Gastrocnemius medialis (tissue), 4 donors: ENCODE results near the gene PRR23E.

ENCODE experiments used
- POLR2A ChIP-seq, 2 donors: fragments of 450-650 bp; IDR thresholded peaks; one replicate each; pipeline ENCODE4 v1.6.1; 2017; ENCODE audit warnings: antibody characterized with exemption in 2 of 2, mild to moderate bottlenecking in 2 of 2, moderate library complexity in 2 of 2
- TF ChIP-seq, protein P1 (sequence below), 5 experiments: fragments of 450-650 bp in 3 of 5; fragments of 200-600 bp in 2 of 5; sonication (generic) in 2 of 5; IDR thresholded peaks in 4 of 5; conservative IDR thresholded peaks in 1 of 5; 1 replicate in 4 of 5; 2 replicates in 1 of 5; pipeline ENCODE4 v1.5.1; 2016 to 2019; ENCODE audit warnings: antibody characterized with exemption in 5 of 5, mild to moderate bottlenecking in 3 of 5, moderate library complexity in 3 of 5

DNA sequence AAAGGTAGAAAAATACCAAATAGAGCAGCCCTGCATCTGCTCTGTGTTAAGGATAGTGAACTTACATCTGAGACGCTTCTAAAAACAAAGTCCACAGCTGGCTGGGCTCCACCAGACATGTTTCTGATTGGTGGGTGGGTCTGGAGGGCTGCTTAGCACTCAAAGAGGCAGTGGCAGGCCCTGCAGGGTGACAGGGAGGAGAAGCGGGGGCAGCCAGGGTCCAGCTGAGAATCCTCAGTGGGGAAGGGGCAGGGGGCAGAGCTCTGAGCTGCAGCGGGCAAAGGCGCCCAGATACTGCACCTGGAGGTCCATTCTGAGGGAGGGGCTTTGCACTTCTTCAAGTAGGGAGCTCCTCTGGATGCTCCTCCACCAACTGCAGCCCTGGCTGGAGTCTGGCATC lies 28.1 kb downstream of the PRR23E start:
- TF ChIP-seq, protein P1, sequence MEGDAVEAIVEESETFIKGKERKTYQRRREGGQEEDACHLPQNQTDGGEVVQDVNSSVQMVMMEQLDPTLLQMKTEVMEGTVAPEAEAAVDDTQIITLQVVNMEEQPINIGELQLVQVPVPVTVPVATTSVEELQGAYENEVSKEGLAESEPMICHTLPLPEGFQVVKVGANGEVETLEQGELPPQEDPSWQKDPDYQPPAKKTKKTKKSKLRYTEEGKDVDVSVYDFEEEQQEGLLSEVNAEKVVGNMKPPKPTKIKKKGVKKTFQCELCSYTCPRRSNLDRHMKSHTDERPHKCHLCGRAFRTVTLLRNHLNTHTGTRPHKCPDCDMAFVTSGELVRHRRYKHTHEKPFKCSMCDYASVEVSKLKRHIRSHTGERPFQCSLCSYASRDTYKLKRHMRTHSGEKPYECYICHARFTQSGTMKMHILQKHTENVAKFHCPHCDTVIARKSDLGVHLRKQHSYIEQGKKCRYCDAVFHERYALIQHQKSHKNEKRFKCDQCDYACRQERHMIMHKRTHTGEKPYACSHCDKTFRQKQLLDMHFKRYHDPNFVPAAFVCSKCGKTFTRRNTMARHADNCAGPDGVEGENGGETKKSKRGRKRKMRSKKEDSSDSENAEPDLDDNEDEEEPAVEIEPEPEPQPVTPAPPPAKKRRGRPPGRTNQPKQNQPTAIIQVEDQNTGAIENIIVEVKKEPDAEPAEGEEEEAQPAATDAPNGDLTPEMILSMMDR (IDR thresholded peaks at IDR 0.05 in 4 of 5, conservative IDR thresholded peaks at IDR 0.05 in 1 of 5): no peak
- no peak for TF ChIP-seq POLR2A (IDR thresholded peaks at IDR 0.05)
